ENCODE data around the gene JARID2. TPM values are rescaled to one million over a fixed set of nuclear protein-coding genes. Genes with fewer than 3 reads are reported as not detected.

JARID2 gene
- total and polyA plus RNA-seq, 9 of the 15 experiments (the other 6 are each of a cell fraction or from before 2014, with no cell fraction given): 5.0 to 29.0 (median 15.6) TPM

DNA sequence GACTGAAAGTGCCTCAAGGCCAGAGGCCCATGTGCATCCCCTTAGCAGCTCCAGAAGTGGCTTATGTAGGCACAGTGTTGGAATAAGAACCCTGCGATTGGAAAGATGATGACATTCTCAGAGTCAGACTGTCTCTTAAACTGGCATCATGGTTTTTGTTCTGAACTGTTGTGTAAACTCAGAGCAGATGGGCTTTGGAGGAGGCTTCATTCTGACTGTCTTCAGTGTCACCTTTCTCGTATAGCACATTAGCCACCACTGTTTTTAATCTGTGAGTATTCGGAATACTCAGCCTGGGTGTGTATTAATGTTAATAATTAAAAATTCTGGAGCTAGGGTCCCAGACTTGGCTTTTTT lies 140.9 kb downstream of the JARID2 start:
- POLR2A ChIA-PET: interaction anchor here (2.4 kb wide), 1 partner anchor 13 kb away, joined by 11 read pairs; no protein-coding TSS in a partner anchor
- no peak overlapping the region for H3K4me3 ChIP-seq
- CTCF ChIA-PET (ENCODE audit: low intra/inter-chr PET ratio): no interaction called here
- 86% methylated on average over 3 of the region's 3 CpGs for WGBS (ENCODE audit: insufficient coverage, low coverage, missing lambda C conversion rate)
- ATAC-seq: no peak
- FAIRE-seq: no peak
- intact Hi-C loops (cut with micrococcal nuclease) (loop anchor here (5.0 kb wide), 1 partner anchor 89 kb away; no protein-coding TSS in a partner anchor), in situ Hi-C loops (cut with MboI) (loop anchor here (5.0 kb wide), 1 partner anchor 54 kb away; no protein-coding TSS in a partner anchor)
- peaks cover 15 to 46% of the 10 kb centered on the region in 2 experiments; a peak in 4 of 5 replicates for H3K4me1 ChIP-seq (replicated peaks in 1 of 2; ENCODE audit: control insufficient read depth in 2 of 2, insufficient read depth in 2 of 2, low read length in 2 of 2)
- H3K4me2 ChIP-seq (ENCODE audit: insufficient read depth, low read length): no peak overlapping the region
- no peak overlapping the region for H2AFZ ChIP-seq (ENCODE audit: low read depth, low read length)
- H4K20me1 ChIP-seq (replicated peaks; ENCODE audit: control insufficient read depth, insufficient read depth, low read length): peaks cover 59% of the 10 kb centered on the region; the same call in 1 of the 2 replicates
- H3K9me3 ChIP-seq (replicated peaks; ENCODE audit: control insufficient read depth, insufficient read depth, low read depth, low read length): no peaks in the 10 kb centered on the region
- TF ChIP-seq ZBED1 (IDR thresholded peaks at IDR 0.05): no peak
- TF ChIP-seq MYNN (IDR thresholded peaks at IDR 0.05): no peak
- no peak for TF ChIP-seq MYNN (CRISPR knock-in tag; IDR thresholded peaks at IDR 0.05)
- TF ChIP-seq BACH1 (tag; IDR thresholded peaks at IDR 0.05): no peak
- TF ChIP-seq SMARCA5 (IDR thresholded peaks at IDR 0.05): no peak
- TF ChIP-seq CHD4 (IDR thresholded peaks at IDR 0.05; ENCODE audit: insufficient read depth, insufficient replicate concordance, low read depth, low read length, poor library complexity, severe bottlenecking): no peak
- TF ChIP-seq, protein P1, sequence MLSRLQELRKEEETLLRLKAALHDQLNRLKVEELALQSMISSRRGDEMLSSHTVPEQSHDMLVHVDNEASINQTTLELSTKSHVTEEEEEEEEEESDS (CRISPR knock-in tag; IDR thresholded peaks at IDR 0.05): no peak
- TF ChIP-seq, protein P2, sequence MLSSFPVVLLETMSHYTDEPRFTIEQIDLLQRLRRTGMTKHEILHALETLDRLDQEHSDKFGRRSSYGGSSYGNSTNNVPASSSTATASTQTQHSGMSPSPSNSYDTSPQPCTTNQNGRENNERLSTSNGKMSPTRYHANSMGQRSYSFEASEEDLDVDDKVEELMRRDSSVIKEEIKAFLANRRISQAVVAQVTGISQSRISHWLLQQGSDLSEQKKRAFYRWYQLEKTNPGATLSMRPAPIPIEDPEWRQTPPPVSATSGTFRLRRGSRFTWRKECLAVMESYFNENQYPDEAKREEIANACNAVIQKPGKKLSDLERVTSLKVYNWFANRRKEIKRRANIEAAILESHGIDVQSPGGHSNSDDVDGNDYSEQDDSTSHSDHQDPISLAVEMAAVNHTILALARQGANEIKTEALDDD (IDR thresholded peaks at IDR 0.05): no peak
- TF ChIP-seq RBM17 (IDR thresholded peaks at IDR 0.05; ENCODE audit: borderline replicate concordance, low read depth, low read length): no peak
- peaks cover 88% of the 10 kb centered on the region for H3K79me2 ChIP-seq (ENCODE audit: control insufficient read depth, insufficient read depth, low read length)
- no peaks in the 10 kb centered on the region for H3K9me1 ChIP-seq (ENCODE audit: control insufficient read depth, insufficient read depth, low read length)
- no peak overlapping the region; a peak in 1 of 4 replicates for H3K9ac ChIP-seq (ENCODE audit: insufficient read depth in 1 of 2, low read depth in 2 of 2, low read length in 2 of 2)
- no peak overlapping the region for H3K27ac ChIP-seq (ENCODE audit: extremely low read depth, low read depth, low read length)
- H3K36me3 ChIP-seq (ENCODE audit: control insufficient read depth, insufficient read depth, low read length): no peaks in the 10 kb centered on the region; the same call in 2 of the 3 replicates
- H3K27me3 ChIP-seq (ENCODE audit: control insufficient read depth in 2 of 2, insufficient read depth in 2 of 2, low read length in 2 of 2): no peaks in the 10 kb centered on the region
- no TSS peak for BruUV-seq (replicated peaks)
- no peak for DNase-seq (ENCODE audit: extremely low read depth in 1 of 4, low spot score in 3 of 4)

All from K562 (cell line).